A549 (cell line): ENCODE results near the gene GSTM2.

Source experiments
- CTCF ChIP-seq: fragments of >200 bp; sonication (Bioruptor Twin); formaldehyde crosslinking; IDR thresholded peaks from 3 replicates; pipeline ENCODE4 v1.5.1; 2016
- HDAC2 ChIP-seq: fragments of 200-600 bp; sonication (generic); IDR thresholded peaks from 2 replicates; pipeline ENCODE4 v1.6.1; 2016
- PBX3 ChIP-seq: IDR thresholded peaks from 2 replicates; pipeline ENCODE4 v1.6.1; 2012
- RFX5 ChIP-seq: fragments of 450-650 bp; IDR thresholded peaks from 2 replicates; pipeline ENCODE4 v1.7.1; 2014; ENCODE audit warnings: antibody characterized with exemption, mild to moderate bottlenecking, moderate library complexity
- TFCP2L1 ChIP-seq: fragments of 250-450 bp; sonication (Bioruptor Pico); IDR thresholded peaks from 2 replicates; pipeline ENCODE4 v1.5.0; 2021; ENCODE audit warnings: mild to moderate bottlenecking

GRCh38 chr1:109721042-109721441, 53.2 kb downstream of the GSTM2 start:
- TF ChIP-seq CTCF (no peak), RFX5 (no peak), PBX3 (no peak), HDAC2 (no peak), TFCP2L1 (CRISPR knock-in tag) (no peak)
